GM21723 (cell line): Measurements from ENCODE around the gene AOC1.
A peak's percentile ranks its signal among the peaks of the same experiment; 100 is the strongest.
"Not testable (repeated sequence)": the region's sequence is repeated elsewhere in the genome, so short reads cannot be mapped to it uniquely, and the experiment has no call there.

ENCODE experiments used
- ATAC-seq: cut with Tn5 transposase; IDR thresholded peaks from one replicate; pipeline ENCODE4 v1.9.1; 2021; ENCODE audit warnings: mild to moderate bottlenecking, moderate library complexity; ENCODE audit not compliant: unreplicated experiment

AOC1 gene

GRCh38 chr7:150891740-150892139 lies 39.4 kb downstream of the AOC1 start:
- no peak for ATAC-seq

DNA sequence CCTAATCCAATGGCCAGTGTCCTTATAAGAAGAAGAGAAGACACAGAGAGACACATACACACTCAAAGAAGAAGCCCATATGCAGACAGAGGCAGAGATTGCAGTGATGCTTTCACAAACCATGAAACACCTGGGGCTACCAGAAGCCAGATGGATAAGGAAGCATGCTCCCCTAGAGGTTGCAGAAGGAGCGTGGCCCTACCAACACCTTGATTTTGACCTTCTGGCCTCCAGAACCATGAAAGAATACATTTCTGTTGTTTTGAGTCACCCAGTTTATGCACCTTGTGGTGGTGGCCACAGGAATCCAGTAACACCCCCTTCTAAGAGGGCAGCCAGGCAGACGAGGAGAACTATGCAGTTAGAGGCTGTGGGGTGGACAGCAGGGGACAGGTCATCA lies 43.5 kb downstream of the AOC1 start:
- no peak for ATAC-seq

DNA sequence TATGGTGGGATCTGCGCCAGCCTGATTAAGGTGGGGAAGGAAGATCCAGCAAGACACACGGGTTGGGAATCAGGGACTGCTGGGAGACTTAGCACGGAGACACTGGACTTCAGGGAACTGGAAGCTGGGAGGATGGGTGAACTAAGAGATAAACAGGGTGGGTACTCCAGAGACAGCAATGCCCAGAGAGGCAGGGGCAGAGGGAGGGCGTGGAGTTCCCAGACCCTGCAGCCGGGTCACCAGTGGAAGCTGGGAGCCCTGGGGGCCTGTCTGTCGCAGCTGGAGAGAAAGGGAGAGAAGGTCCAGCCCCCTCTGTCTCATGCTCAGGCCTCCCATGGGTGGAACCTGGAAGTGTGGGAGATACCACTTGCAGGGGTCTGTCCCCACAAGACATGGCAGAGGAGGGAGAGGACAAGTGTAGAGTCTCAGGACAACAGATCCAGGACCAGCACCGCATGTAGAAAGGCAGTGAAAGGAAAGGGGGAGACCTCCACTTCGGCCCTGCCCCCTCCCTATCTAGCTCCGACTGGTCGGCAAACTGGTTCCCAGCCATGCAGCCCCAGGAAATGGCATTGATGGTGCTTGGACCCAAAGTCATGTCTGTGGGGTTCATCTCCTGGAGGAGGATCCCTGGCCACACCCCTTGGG lies 44.4 kb downstream of the AOC1 start:
- no peak for ATAC-seq

- peak; percentile 75 for ATAC-seq
These were observed 45.5 kb downstream of the AOC1 start for GRCh38 chr7:150897502-150898474.

- ATAC-seq, result peak; percentile 68
These were observed 46.2 kb downstream of the AOC1 start for GRCh38 chr7:150898475-150899011.

GRCh38 chr7:150900675-150901074 lies 48.4 kb downstream of the AOC1 start:
- ATAC-seq, result no peak

DNA sequence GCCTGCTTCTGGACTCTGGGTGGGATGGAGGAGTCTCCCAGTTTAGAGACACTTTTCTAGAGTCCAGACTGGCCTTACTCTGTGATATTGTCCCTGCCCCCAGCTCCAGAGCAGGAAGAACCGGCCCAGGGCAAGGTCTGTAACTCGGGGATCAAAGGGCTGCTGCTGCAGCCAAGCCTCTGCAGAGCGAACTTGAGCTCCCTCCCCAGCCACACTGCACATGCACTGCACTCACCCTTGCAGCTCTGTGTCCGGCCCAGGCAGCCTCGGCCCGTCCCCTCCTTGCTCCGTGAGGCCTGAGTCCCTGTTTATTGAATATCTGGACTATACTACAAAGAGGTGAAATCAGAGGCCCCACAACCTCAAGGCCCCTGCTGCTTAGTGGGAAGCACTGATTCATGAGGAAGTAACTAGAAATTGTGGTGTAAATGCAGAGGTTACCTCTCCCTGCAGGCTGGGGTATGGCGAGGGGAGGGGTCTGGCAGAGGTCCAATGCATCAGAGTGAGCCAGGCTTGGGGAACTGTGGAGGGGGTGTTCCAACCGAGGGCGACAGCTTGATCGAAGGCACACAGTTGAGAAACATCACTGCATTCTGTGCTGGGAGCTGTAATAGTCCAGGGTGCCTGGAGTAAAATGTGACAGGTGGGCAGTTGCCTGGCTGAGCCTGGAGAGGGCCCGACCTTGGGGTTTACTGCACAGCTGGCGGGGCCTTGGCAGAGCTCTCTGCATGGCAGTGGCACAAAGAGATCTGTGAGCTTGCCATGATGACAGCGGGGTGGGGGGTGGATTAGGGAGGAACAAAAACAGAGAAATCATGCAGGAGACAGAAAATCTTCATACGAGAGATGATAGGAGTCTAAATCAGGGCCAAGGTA lies 49.1 kb downstream of the AOC1 start:
- no peak for ATAC-seq

DNA sequence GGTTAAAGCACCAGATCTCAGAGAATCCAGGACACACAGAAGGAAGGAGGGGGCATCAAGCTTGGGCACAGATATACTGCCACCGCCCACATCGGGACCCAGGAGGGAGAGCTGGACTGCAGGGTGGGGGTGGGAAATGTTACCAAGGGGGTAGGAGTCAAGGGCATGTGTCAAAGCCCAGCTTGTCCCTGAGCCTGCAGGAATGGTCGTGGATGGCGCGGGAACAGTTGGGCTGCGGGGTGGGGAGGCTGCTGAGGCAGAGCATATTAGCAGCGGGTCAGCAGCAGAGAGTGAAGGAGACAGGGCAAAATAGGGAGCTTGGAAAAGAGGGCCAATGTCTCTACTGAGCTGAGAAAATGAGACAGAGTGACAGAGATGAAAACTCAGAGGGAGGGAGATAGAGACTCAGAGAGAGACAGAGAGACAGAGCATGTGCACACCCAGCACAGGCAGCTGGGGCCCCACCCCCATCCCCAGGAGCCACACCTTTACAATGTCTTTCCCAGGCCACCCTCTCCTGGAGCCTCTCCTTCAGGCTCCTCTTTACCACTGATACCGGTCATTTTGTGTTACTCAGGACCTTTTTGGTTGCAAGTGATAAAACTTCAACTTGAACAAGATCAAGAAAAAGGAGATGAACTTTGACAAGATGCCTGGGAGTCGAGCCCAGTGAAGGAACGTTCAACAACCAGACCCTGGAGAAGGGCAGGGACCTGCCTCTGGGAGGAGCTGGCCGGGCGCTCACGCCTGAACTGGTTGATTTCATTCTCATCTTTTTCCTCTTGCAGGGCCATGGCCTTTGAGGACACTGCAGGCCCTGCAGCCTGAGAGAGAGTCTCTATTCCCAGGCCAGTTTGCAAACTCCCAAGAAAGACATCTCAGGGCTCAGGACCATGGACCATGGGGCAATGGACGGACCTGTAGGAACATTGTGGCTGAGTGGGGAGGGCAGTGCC lies 50.0 kb downstream of the AOC1 start:
- no peak for ATAC-seq

- ATAC-seq, result no peak
These were observed 51.3 kb downstream of the AOC1 start for GRCh38 chr7:150903606-150904005.

DNA sequence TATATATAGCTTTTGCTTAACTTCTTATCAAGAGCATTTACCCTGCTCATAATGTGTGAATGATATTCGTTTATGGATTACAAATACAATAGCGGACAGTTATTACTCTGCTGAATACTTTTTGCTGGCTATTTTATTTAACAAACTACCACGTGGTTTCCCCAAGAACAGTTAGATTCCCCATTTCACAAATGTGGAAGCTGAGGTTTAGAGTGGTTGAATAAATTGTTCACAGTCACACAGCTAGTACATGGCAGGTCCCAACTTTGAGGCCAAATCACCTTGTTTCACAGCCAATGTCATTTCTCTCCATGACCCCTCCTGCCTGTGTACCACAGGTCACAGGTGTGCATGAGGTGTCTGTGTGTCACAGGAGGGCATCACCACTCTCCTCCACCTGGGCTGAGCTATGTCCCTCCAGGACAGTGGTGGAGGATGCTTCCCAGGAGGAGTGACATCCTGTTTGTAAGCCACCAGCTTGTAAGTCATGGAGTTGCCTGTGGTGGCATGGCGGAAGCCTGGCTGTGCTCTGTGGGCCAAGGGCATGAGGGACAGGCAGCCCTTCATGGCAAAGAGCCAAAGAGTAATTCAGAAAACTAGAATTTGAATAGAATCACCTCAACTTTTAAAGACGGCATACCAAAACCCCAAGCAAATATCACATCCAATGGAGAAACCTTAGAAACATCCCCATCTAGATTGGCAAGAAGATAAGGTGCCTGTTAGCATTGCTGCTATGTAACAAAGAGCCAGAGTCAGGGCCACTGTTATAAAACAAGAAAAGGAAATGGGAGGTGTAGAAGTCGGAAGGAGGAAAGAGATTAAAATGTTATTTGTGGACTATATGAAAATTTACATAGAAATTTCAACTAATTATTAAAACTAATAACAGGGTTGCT lies 51.9 kb downstream of the AOC1 start:
- ATAC-seq, result no peak

DNA sequence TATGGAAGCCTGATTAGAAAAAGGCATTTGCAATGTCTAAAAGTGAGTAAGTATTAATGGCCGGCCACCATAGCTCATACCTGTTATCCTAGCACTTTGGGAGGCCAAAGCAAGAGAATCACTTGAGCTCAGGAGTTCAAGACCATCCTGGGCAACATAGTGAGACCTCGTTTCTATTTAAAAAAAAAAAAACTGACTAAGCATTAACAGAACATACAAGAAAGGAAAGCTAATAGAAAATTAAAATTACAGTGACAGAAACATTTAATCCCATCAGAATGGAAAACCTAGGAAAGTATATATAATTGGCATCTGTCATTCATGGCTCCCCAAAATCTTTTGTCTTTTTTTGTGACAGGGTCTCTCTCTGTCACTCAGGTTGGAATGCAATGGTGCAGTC lies 55.9 kb downstream of the AOC1 start:
- no peak for ATAC-seq

DNA sequence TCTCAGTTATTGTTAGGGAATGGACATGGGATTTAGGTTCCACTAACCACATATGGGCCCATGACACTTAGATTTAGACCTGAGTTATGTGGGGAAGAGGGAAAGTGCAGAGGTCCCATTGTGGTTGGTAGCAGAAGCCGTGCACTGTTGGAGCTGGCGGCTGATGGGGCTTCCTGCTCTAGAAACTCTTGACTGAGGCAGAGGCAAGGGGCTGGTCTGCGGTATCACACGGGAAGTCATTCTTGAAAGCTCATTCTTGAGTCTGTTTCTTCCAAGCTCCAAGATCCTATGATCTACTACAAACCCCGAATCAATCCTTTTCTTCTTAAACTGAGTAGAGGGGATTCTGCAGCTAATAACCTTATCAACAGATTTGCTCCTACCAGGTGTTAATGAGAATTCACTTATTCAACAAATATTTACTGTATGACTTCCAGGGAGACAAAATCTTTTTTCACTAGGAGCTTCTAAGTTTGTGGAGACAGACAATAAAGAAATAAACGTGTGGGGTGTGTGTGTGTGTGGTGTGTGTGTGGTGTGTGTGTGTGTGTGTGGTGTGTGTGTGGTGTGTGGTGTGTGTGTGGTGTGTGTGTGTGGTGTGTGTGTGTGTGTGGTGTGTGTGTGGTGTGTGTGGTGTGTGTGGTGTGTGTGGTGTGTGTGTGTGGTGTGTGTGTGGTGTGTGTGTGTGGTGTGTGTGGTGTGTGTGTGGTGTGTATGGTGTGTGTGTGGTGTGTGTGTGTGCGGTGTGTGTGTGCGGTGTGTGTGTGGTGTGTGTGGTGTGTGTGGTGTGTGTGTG lies 57.1 kb downstream of the AOC1 start:
- ATAC-seq, result no peak

DNA sequence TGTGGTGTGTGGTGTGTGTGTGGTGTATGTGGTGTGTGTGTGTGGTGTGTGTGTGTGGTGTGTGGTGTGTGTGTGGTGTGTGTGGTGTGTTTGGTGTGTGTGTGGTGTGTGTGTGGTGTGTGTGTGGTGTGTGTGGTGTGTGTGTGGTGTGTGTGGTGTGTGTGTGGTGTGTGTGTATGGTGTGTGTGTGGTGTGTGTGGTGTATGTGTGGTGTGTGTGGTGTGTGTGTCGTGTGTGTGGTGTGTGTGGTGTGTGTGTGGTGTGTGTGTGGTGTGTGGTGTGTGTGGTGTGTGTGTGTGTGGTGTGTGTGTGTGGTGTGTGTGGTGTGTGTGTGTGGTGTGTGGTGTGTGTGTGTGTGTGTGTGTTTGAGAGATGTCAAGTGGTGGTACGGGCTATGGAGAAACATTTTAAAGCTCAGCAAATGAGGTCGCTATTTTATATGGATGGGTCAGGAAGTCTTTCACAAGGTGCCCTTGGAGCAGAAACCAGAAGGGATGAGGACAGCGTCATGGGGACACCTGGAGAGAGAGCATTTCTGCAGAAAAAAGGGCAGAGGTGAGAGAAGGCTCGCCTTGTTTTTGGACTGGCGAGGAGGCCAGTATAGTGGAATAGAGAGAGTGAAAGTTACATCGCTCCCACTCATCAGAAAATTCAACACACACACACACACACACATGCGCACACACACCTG lies 58.1 kb downstream of the AOC1 start:
- not testable (repeated sequence) for ATAC-seq

DNA sequence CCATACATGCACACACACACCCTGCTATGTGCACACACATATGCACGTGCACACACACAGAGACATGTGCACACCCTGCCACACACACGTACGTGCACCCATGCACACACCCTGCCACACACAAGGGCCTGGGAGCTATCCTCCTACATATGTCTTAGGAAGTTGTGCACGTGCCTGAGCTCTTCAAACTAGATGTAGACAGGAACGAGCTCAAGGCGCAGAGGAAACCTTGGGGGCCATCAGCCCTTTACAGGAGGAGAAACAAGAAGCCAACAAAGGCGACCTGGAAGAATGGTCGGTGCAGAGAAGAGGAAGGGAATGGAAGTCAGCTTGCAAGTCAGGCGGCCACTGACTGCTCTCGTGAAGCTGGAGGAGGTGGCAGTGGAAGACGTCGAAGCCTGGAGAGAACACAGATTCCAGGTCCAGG lies 58.7 kb downstream of the AOC1 start:
- no peak for ATAC-seq
